Testis (tissue), 3 donors: ENCODE data around the gene RSAD2. TPM values are rescaled to one million over a fixed set of nuclear protein-coding genes. Genes with fewer than 3 reads are reported as not detected.

Source experiments
- DNase-seq: peaks from one replicate; pipeline ENCODE4 v3.0.0-alpha.2; 2019
- H3K27ac ChIP-seq, 2 donors: fragments of 200-600 bp; sonication (generic); one replicate each; pipeline ENCODE4 v1.5.1; 2019
- H3K27me3 ChIP-seq: fragments of 200-600 bp; sonication (generic); one replicate; pipeline ENCODE4 v1.5.1; 2019
- H3K36me3 ChIP-seq: fragments of 200-600 bp; sonication (generic); one replicate; pipeline ENCODE4 v1.5.1; 2017; ENCODE audit warnings: low read depth; ENCODE audit errors: missing control alignments
- H3K4me1 ChIP-seq: fragments of 200-600 bp; sonication (generic); one replicate; pipeline ENCODE4 v1.5.1; 2019
- H3K4me3 ChIP-seq, 2 donors: fragments of 200-600 bp; sonication (generic); one replicate each; pipeline ENCODE4 v1.5.1; 2017 to 2019
- H3K9me3 ChIP-seq: fragments of 200-600 bp; sonication (generic); one replicate; pipeline ENCODE4 v1.5.1; 2017
- POLR2A ChIP-seq: fragments of 450-650 bp; IDR thresholded peaks from one replicate; pipeline ENCODE4 v1.6.1; 2017; ENCODE audit warnings: antibody characterized with exemption, mild to moderate bottlenecking, moderate library complexity
- WGBS, 2 donors: methylation state at CpG; one replicate each; pipeline ENCODE4 v1.1.5; 2018; 5-methylcytosine and 5-hydroxymethylcytosine counted together
- intact Hi-C: fragments of 100-400 bp; cut with DNase I; formaldehyde crosslinking; loops from one replicate; pipeline ENCODE4 v1.15.1; 2023; ENCODE audit warnings: low total_unique reads
- polyA plus RNA-seq: library from polyadenylated mRNA; stranded (reverse); fragments of 350-450 nt; fragmentation: Illumina TruSeq; extraction: RNeasy Lipid Tissue Mini Kit (QIAGEN cat#74804); gene quantifications from one replicate; pipeline ENCODE4 v1.2.3, GENCODE V29; 2014; ENCODE audit warnings: low read depth, low replicate concordance; ENCODE audit not compliant: insufficient read depth
- total RNA-seq, 2 donors: library from RNA; depleted of rRNA; stranded (reverse); fragments of >200 nt; gene quantifications; one replicate each; pipeline ENCODE4 v1.2.3, GENCODE V29; 2016
- TF ChIP-seq, protein P1 (sequence below), 3 experiments: fragments of 450-650 bp in 2 of 3; fragments of 200-600 bp in 1 of 3; sonication (generic) in 1 of 3; IDR thresholded peaks; one replicate each; pipeline ENCODE4 v1.5.1; 2016 to 2019; ENCODE audit warnings: antibody characterized with exemption in 3 of 3, mild to moderate bottlenecking in 2 of 3, moderate library complexity in 1 of 3

Gene RSAD2
- total and polyA plus RNA-seq, 3 donors from 2014 or later = 2.3 to 5.5 (median 4.4) TPM

DNA sequence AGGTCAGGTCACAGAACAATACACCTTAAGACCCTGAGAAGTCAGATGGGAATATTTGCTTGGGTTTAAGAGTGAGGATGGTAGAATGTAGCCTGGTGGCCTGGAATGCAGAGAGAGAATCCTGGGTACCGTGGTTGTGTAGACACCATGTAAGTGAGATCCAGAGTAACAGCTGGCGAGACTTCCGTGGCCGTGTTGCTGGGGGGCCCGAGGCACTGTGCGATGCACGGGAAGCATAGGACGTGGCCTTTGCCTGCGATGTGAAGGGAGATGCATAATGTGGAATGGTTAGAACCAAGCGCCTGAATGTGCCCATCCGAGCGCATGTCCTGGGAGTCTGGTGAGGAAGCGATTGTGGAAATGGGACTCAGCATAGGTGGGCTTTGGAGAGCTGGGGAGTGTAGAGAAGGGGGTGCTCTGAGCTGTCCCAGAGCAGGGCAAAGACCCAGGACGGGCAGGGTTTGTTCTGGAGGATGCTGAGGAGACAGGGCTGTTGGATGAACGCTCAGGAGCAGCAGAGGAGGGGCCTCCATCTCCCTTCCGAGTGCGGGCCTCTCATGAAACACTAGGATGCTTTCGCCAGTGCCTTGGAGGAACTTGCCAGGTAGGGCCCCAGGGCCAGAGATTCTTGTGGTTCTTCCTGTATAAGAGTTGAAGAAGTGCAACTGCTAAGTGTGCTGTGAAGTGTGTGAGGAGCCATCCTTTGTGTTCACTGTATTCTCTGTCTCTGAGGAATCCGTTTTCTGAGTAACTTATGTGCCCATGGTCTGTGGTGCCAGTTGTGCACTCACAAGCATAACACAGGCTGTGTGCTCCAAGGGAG lies 46.7 kb downstream of the RSAD2 start:
- Histone ChIP-seq H3K36me3 (no peaks in the 10 kb centered on the region), H3K27me3 (no peaks in the 10 kb centered on the region), H3K9me3 (no peaks in the 10 kb centered on the region), H3K4me1 (peaks cover 36% of the 10 kb centered on the region), H3K4me3 (no peak overlapping the region), H3K27ac (no peak overlapping the region)
- TF ChIP-seq, protein P1, sequence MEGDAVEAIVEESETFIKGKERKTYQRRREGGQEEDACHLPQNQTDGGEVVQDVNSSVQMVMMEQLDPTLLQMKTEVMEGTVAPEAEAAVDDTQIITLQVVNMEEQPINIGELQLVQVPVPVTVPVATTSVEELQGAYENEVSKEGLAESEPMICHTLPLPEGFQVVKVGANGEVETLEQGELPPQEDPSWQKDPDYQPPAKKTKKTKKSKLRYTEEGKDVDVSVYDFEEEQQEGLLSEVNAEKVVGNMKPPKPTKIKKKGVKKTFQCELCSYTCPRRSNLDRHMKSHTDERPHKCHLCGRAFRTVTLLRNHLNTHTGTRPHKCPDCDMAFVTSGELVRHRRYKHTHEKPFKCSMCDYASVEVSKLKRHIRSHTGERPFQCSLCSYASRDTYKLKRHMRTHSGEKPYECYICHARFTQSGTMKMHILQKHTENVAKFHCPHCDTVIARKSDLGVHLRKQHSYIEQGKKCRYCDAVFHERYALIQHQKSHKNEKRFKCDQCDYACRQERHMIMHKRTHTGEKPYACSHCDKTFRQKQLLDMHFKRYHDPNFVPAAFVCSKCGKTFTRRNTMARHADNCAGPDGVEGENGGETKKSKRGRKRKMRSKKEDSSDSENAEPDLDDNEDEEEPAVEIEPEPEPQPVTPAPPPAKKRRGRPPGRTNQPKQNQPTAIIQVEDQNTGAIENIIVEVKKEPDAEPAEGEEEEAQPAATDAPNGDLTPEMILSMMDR (IDR thresholded peaks at IDR 0.05) = no peak
- 97 to 98% methylated on average over 18 to 19 of the region's 19 CpGs for WGBS, 2 donors
- no peak for DNase-seq
- intact Hi-C loops = no loop called here

DNA sequence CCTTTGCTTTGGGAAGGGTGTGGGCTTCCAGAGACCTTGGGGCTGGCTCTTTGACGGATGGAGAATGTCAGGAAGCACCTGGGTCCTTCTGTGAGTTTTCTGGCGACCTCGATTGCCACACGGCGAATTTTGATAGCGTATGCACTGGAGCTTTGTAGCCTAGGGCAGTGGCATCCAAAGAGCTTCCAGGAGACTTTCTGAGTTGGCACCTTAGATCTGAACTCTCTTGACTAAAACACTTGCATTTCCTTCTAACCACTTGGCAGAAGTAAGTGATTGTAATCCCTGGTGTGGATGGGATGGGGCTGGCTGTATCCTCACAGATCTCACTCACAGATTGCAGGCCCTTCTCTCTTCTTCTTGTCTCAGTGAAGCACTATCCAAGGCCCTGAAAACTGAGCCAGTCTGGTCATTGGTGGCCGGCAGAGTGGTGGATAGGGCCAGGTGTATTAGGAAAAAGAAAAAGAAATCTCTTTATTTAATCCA lies 47.4 kb downstream of the RSAD2 start:
- intact Hi-C loops = no loop called here
- Histone ChIP-seq H3K36me3 (no peaks in the 10 kb centered on the region), H3K4me1 (peaks cover 35% of the 10 kb centered on the region), H3K4me3 (no peak overlapping the region), H3K9me3 (no peaks in the 10 kb centered on the region), H3K27me3 (no peaks in the 10 kb centered on the region), H3K27ac (no peak overlapping the region)
- WGBS, 2 donors = 70 to 80% methylated on average over 5 to 7 of the region's 7 CpGs
- DNase-seq = no peak
- no peak for TF ChIP-seq POLR2A
- TF ChIP-seq, protein P1 (IDR thresholded peaks at IDR 0.05) = no peak

GRCh38 chr2:6926071-6926732 lies 48.6 kb downstream of the RSAD2 start:
- H3K27ac ChIP-seq = no peak overlapping the region
- H3K9me3 ChIP-seq = no peaks in the 10 kb centered on the region
- H3K4me3 ChIP-seq = no peak overlapping the region
- DNase-seq = no peak
- no peaks in the 10 kb centered on the region for H3K36me3 ChIP-seq
- peaks cover 28% of the 10 kb centered on the region for H3K4me1 ChIP-seq
- intact Hi-C loops = no loop called here
- WGBS, 2 donors = 79 to 83% methylated on average over 14 of the region's 14 CpGs
- no peaks in the 10 kb centered on the region for H3K27me3 ChIP-seq
- TF ChIP-seq POLR2A = no peak
- TF ChIP-seq, protein P1 (IDR thresholded peaks at IDR 0.05) = no peak

DNA sequence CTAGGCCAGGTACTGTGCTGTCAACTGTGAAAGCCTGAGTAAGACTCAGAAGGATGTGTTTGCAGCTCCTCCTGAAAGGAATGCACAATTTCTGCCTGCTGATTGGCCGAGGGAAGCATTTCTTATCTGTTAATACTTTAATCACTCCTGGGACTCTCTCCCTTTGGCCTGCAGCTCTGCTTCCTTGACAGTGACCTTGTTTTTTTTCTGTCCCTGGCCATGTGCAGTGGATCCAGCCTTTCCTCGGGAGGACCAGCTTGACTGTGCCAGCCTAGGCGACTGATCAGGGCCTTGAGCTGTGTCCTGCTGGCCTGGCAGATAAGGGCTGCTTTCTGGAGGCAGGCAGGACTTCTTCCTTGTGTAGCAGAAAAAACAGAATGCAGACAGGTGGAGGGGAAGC lies 49.6 kb downstream of the RSAD2 start:
- intact Hi-C loops = no loop called here
- no peak for TF ChIP-seq POLR2A
- TF ChIP-seq, protein P1 (IDR thresholded peaks at IDR 0.05) = no peak

More for the DNA sequence above, 49.6 kb downstream of the RSAD2 start:
- DNase-seq = peak; percentile 76
- Histone ChIP-seq H3K4me1 (peaks cover 18% of the 10 kb centered on the region), H3K27ac (no peak overlapping the region), H3K4me3 (no peak overlapping the region), H3K36me3 (no peaks in the 10 kb centered on the region), H3K27me3 (no peaks in the 10 kb centered on the region), H3K9me3 (no peaks in the 10 kb centered on the region)
- WGBS, 2 donors = 28 to 59% methylated on average over 3 of the region's 3 CpGs
